K562 (cell line): ENCODE data around the gene TCEANC. TPM values are rescaled to one million over a fixed set of nuclear protein-coding genes. Genes with fewer than 3 reads are reported as not detected.
A peak's percentile ranks its signal among the peaks of the same experiment; 100 is the strongest.

Experiments
- ATAC-seq: fragments of 200-7000 bp; cut with Tn5 transposase; 3 replicates; pipeline ENCODE4 v1.9.1; 2020; ENCODE audit warnings: moderate library complexity
- BruUV-seq: library from RNA; stranded (reverse); fragments of 400-500 nt; replicated peaks from 2 replicates; lab custom pipeline; 2021; lab: Mats Ljungman, UMichigan
- CTCF ChIA-PET: fragments of 300-600 bp; formaldehyde crosslinking; extraction: SDS; loops from one replicate; lab custom pipeline; 2021; ENCODE audit warnings: low intra/inter-chr PET ratio; lab: Yijun Ruan, JAX
- POLR2A ChIA-PET: fragments of 300-600, 350-650 bp; sonication (Branson Sonifier 250); formaldehyde crosslinking; extraction: SDS; loops from one replicate; lab custom pipeline; 2021; ENCODE audit warnings: antibody characterized with exemption, inconsistent platforms; lab: Yijun Ruan, JAX
- DNase-seq, 4 experiments: peaks; one replicate each; pipeline versions ENCODE4 v3.0.0 to v3.0.0-alpha.2; 2011 to 2018; ENCODE audit warnings: low spot score in 3 of 4, mixed read lengths in 3 of 4; ENCODE audit errors: extremely low read depth in 1 of 4
- FAIRE-seq: peaks from 2 replicates; lab custom pipeline; 2011; peaks lifted over from hg19 to GRCh38; lab: Jason Lieb, UNC
- H2AFZ ChIP-seq: 2 replicates; pipeline ENCODE4 v1.6.0; 2011; ENCODE audit warnings: low read depth, low read length, control low read depth, inconsistent platforms
- H3K27ac ChIP-seq: fragments of 200-600 bp; 3 replicates; pipeline ENCODE4 v1.8.0; 2011; ENCODE audit warnings: low read depth, mild to moderate bottlenecking, control low read depth, inconsistent platforms, low read length, moderate library complexity, mixed read lengths; ENCODE audit errors: extremely low read depth
- H3K27me3 ChIP-seq, 2 experiments: fragments of 300-600 bp in 1 of 2; 2 replicates in 1 of 2; 3 replicates in 1 of 2; pipeline versions ENCODE4 v1.6.0 to v1.8.0; 2011; ENCODE audit warnings: inconsistent platforms in 2 of 2, low read length in 2 of 2, mild to moderate bottlenecking in 1 of 2, mixed read lengths in 1 of 2, moderate library complexity in 1 of 2; ENCODE audit not compliant: control insufficient read depth in 2 of 2, insufficient read depth in 2 of 2
- H3K36me3 ChIP-seq: fragments of 300-600 bp; 3 replicates; pipeline ENCODE4 v1.8.0; 2011; ENCODE audit warnings: mild to moderate bottlenecking, low read length, inconsistent platforms; ENCODE audit not compliant: control insufficient read depth, insufficient read depth
- H3K4me1 ChIP-seq, 2 experiments: fragments of 200-600 bp in 1 of 2; replicated peaks in 1 of 2; 2 replicates in 1 of 2; 3 replicates in 1 of 2; pipeline versions ENCODE4 v1.5.1 to v1.8.0; 2011; ENCODE audit warnings: inconsistent platforms in 2 of 2, low read length in 2 of 2, mild to moderate bottlenecking in 1 of 2, mixed read lengths in 1 of 2, moderate library complexity in 1 of 2; ENCODE audit not compliant: control insufficient read depth in 2 of 2, insufficient read depth in 2 of 2
- H3K4me2 ChIP-seq: 2 replicates; pipeline ENCODE4 v1.6.1; 2011; ENCODE audit warnings: low read length, control low read depth, inconsistent platforms, mixed read lengths; ENCODE audit not compliant: insufficient read depth
- H3K4me3 ChIP-seq: fragments of 200-600 bp; sonication (generic), shearing (Covaris generic); 2 replicates; pipeline ENCODE4 v1.5.1; 2016; ENCODE audit warnings: control low read depth, inconsistent platforms
- H3K79me2 ChIP-seq: fragments of 200-600 bp; 3 replicates; pipeline ENCODE4 v1.8.0; 2011; ENCODE audit warnings: low read length, inconsistent platforms; ENCODE audit not compliant: control insufficient read depth, insufficient read depth
- H3K9ac ChIP-seq, 2 experiments: 2 replicates each; pipeline versions ENCODE4 v1.6.0 to v1.6.1; 2011; ENCODE audit warnings: low read depth in 2 of 2, low read length in 2 of 2, control low read depth in 1 of 2, inconsistent platforms in 1 of 2, mild to moderate bottlenecking in 1 of 2, mixed read lengths in 1 of 2; ENCODE audit not compliant: insufficient read depth in 1 of 2
- H3K9me1 ChIP-seq: one replicate; pipeline ENCODE4 v1.6.0; 2011; ENCODE audit warnings: inconsistent platforms, mild to moderate bottlenecking, low read length, moderate library complexity; ENCODE audit not compliant: control insufficient read depth, insufficient read depth
- H3K9me3 ChIP-seq: replicated peaks from 2 replicates; pipeline ENCODE4 v1.5.1; 2011; ENCODE audit warnings: low read depth, low read length, inconsistent platforms; ENCODE audit not compliant: control insufficient read depth, insufficient read depth
- H4K20me1 ChIP-seq: replicated peaks from 2 replicates; pipeline ENCODE4 v1.6.1; 2011; ENCODE audit warnings: low read length, inconsistent platforms, mixed read lengths; ENCODE audit not compliant: control insufficient read depth, insufficient read depth
- ASH1L ChIP-seq: fragments of 450-650 bp; IDR thresholded peaks from 2 replicates; pipeline ENCODE4 v1.6.1; 2018; ENCODE audit warnings: borderline replicate concordance, mild to moderate bottlenecking, low read depth; ENCODE audit not compliant: partially characterized antibody
- BMI1 ChIP-seq: fragments of 150-350 bp; IDR thresholded peaks from 2 replicates; pipeline ENCODE4 v1.6.1; 2014; ENCODE audit warnings: low read length
- CBFB ChIP-seq: sonication (generic); formaldehyde crosslinking; IDR thresholded peaks from 2 replicates; pipeline ENCODE4 v1.4.0; 2020; ENCODE audit warnings: mild to moderate bottlenecking, missing genetic modification reagents
- CEBPG ChIP-seq, 3 experiments: fragments of 200-800 bp in 1 of 3; sonication (Bioruptor generic) in 1 of 3; sonication (generic) in 1 of 3; formaldehyde crosslinking in 1 of 3; IDR thresholded peaks in 2 of 3; conservative IDR thresholded peaks in 1 of 3; 2 replicates each; pipeline versions ENCODE4 v1.6.1 to v1.8.0; 2016 to 2022; ENCODE audit warnings: missing compliant biosample characterization in 2 of 3, missing genetic modification characterization in 2 of 3, mild to moderate bottlenecking in 1 of 3, missing genetic modification reagents in 1 of 3
- MCM3 ChIP-seq: fragments of 450-650 bp; IDR thresholded peaks from 2 replicates; pipeline ENCODE4 v1.6.1; 2016
- MYBL2 ChIP-seq, 2 experiments: fragments of 450-650 bp in 1 of 2; sonication (generic) in 1 of 2; formaldehyde crosslinking in 1 of 2; IDR thresholded peaks; 2 replicates each; pipeline versions ENCODE4 v1.6.1 to v1.8.1; 2017 to 2022; ENCODE audit warnings: borderline replicate concordance in 1 of 2, inconsistent platforms in 1 of 2, low read depth in 1 of 2, mild to moderate bottlenecking in 1 of 2, missing genetic modification reagents in 1 of 2, moderate library complexity in 1 of 2
- PTRF ChIP-seq: fragments of 450-650 bp; IDR thresholded peaks from 2 replicates; pipeline ENCODE4 v1.6.1; 2016; ENCODE audit warnings: mild to moderate bottlenecking, missing genetic modification characterization, missing compliant biosample characterization
- RAD51 ChIP-seq: fragments of 450-650 bp; IDR thresholded peaks from 2 replicates; pipeline ENCODE4 v1.7.1; 2016; ENCODE audit warnings: low read depth, mild to moderate bottlenecking, borderline replicate concordance
- SNIP1 ChIP-seq: fragments of 450-650 bp; IDR thresholded peaks from 2 replicates; pipeline ENCODE4 v1.7.1; 2017; ENCODE audit warnings: low read depth, mild to moderate bottlenecking
- STAT5A ChIP-seq: IDR thresholded peaks from 2 replicates; pipeline ENCODE4 v1.6.1; 2012; ENCODE audit warnings: low read length, inconsistent platforms, borderline replicate concordance
- ZNF274 ChIP-seq: IDR thresholded peaks from 2 replicates; pipeline ENCODE4 v1.6.1; 2011; ENCODE audit warnings: low read depth, mild to moderate bottlenecking, low read length, moderate library complexity, borderline replicate concordance
- ZNF707 ChIP-seq: fragments of 250-450 bp; sonication (Bioruptor Pico); conservative IDR thresholded peaks from 2 replicates; pipeline ENCODE4 v1.8.0; 2022; ENCODE audit warnings: inconsistent platforms, mild to moderate bottlenecking, moderate library complexity
- WGBS: fragments of 100-300 bp; shearing (Covaris generic); methylation state at CpG from one replicate; pipeline ENCODE4 v1.1.6; 2016; ENCODE audit warnings: low coverage, mixed read lengths; ENCODE audit not compliant: insufficient coverage; ENCODE audit errors: missing lambda C conversion rate; 5-methylcytosine and 5-hydroxymethylcytosine counted together
- in situ Hi-C: fragments of 300-500 bp; cut with MboI; formaldehyde crosslinking; loops from 4 replicates; pipeline ENCODE4 v1.15.0; 2018; ENCODE audit warnings: inconsistent platforms, mixed read lengths
- intact Hi-C: fragments of 100-400 bp; cut with micrococcal nuclease; formaldehyde crosslinking; loops from 2 replicates; pipeline ENCODE4 v1.14.2; 2022
- polyA plus RNA-seq, 8 experiments: library from polyadenylated mRNA; depleted of rRNA in 4 of 8; stranded (reverse) in 5 of 8; unstranded in 3 of 8; fragments of >200 nt; fragmentation: Nextera tagmentation in 2 of 8; fragmentation: Illumina TruSeq in 1 of 8; extraction: Ambion mirVana in 2 of 8; extraction: Trizol in 1 of 8; gene quantifications; 2 replicates each; pipeline versions ENCODE4 v1.2.1 to v1.2.3, GENCODE V29; 2011 to 2014; ENCODE audit warnings: inconsistent platforms in 1 of 8, missing spikeins in 1 of 8
- total RNA-seq, 7 experiments: library from RNA; depleted of rRNA in 6 of 7; stranded (reverse); fragments of >200 nt in 6 of 7; fragmentation: Illumina TruSeq in 2 of 7; extraction: Trizol in 2 of 7; gene quantifications; 2 replicates each; pipeline versions ENCODE4 v1.2.1 to v1.2.3, GENCODE V29; 2011 to 2021; ENCODE audit warnings: low replicate concordance in 1 of 7
- TF ChIP-seq, protein P1 (sequence below), 2 experiments: fragments of 200-800 bp in 1 of 2; sonication (Bioruptor generic) in 1 of 2; sonication (generic) in 1 of 2; formaldehyde crosslinking in 1 of 2; IDR thresholded peaks in 1 of 2; conservative IDR thresholded peaks in 1 of 2; 2 replicates each; pipeline versions ENCODE4 v1.5.0 to v1.6.1; 2016 to 2020; ENCODE audit warnings: missing compliant biosample characterization in 1 of 2, missing genetic modification characterization in 1 of 2, missing genetic modification reagents in 1 of 2
- TF ChIP-seq, protein P2 (sequence below): fragments of 450-650 bp; IDR thresholded peaks from 2 replicates; pipeline ENCODE4 v1.7.1; 2018; ENCODE audit warnings: mild to moderate bottlenecking, low read depth; ENCODE audit not compliant: partially characterized antibody
- TF ChIP-seq, protein P3 (sequence below): fragments of 450-650 bp; IDR thresholded peaks from 2 replicates; pipeline ENCODE4 v1.6.1; 2014; ENCODE audit warnings: low read depth, mild to moderate bottlenecking, moderate library complexity, borderline replicate concordance

The TCEANC gene
- total and polyA plus RNA-seq, 9 of the 15 experiments (the other 6 are each of a cell fraction or from before 2014, with no cell fraction given) = 1.2 to 2.8 (median 2.0) TPM

DNA sequence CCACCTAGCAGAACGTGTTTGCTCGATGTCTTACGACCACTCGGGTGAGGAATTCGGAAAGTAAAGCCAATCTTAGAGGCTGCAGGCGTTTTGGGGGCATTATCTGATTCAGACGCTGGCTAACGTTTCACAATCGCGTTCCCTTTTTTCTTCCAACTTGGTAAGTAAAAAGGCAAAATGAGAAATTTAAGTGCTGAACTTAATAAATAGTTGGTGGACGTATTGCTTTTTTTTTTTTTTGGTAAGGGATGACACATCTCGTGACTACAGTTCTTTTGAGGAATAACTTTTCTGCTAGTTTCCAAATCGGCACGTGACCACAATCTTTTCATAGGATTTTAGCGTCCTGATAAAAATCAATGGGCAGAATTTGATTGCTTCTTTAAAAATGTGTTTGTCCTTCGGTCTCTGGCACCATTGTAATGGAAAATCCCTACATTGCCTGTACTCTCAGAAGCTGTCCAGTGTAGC, 36.8 kb downstream of the TCEANC start:
- ATAC-seq = peak; percentile 1; the same call in 2 of the 3 replicates
- BruUV-seq = TSS peak; percentile 51
- intact Hi-C loops (loop anchor here (1.0 to 2.0 kb wide), 2 partner anchors 20 to 31 kb away; no protein-coding TSS in a partner anchor), in situ Hi-C loops (no loop called here)
- Histone ChIP-seq H3K9ac (peak overlapping the region; percentile 92; a peak in 3 of 4 replicates), H3K36me3 (peaks cover 9% of the 10 kb centered on the region; the same call in 1 of the 3 replicates), H3K4me1 (peaks cover 6 to 24% of the 10 kb centered on the region in 2 experiments; a peak in 3 of 5 replicates), H4K20me1 (peaks cover 12% of the 10 kb centered on the region; the same call in 1 of the 2 replicates), H3K4me3 (peak overlapping the region; percentile 95), H3K4me2 (peak overlapping the region; percentile 89), H3K27ac (peak overlapping the region; percentile 93), H3K9me1 (no peaks in the 10 kb centered on the region), H3K79me2 (peaks cover 56% of the 10 kb centered on the region), H2AFZ (peak overlapping the region; percentile 97), H3K9me3 (no peaks in the 10 kb centered on the region), H3K27me3 (no peaks in the 10 kb centered on the region)
- WGBS = under 1% methylated on average over 16 of the region's 16 CpGs
- DNase-seq = peak in 1 of 4 experiments; percentile 42
- no peak for FAIRE-seq
- ChIA-PET CTCF (no interaction called here), POLR2A (interaction anchor here (1.1 kb wide), 1 partner anchor 10 kb away, joined by 4 read pairs; no protein-coding TSS in a partner anchor)
- no peak for TF ChIP-seq ZNF274
- TF ChIP-seq, protein P1, sequence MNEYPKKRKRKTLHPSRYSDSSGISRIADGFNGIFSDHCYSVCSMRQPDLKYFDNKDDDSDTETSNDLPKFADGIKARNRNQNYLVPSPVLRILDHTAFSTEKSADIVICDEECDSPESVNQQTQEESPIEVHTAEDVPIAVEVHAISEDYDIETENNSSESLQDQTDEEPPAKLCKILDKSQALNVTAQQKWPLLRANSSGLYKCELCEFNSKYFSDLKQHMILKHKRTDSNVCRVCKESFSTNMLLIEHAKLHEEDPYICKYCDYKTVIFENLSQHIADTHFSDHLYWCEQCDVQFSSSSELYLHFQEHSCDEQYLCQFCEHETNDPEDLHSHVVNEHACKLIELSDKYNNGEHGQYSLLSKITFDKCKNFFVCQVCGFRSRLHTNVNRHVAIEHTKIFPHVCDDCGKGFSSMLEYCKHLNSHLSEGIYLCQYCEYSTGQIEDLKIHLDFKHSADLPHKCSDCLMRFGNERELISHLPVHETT (CRISPR knock-in tag; conservative IDR thresholded peaks at IDR 0.05 in 1 of 2, IDR thresholded peaks at IDR 0.05 in 1 of 2) = no peak
- TF ChIP-seq BMI1 = no peak
- peak; percentile 54; the same call in 1 of the 2 replicates for TF ChIP-seq RAD51
- TF ChIP-seq MCM3 = no peak
- no peak for TF ChIP-seq CEBPG (CRISPR knock-in tag; IDR thresholded peaks at IDR 0.05)
- peak in 1 of 2 experiments; percentile 43; a peak in 1 of 4 replicates for TF ChIP-seq CEBPG (tag; conservative IDR thresholded peaks at IDR 0.05 in 1 of 2, IDR thresholded peaks at IDR 0.05 in 1 of 2)
- TF ChIP-seq, protein P2, sequence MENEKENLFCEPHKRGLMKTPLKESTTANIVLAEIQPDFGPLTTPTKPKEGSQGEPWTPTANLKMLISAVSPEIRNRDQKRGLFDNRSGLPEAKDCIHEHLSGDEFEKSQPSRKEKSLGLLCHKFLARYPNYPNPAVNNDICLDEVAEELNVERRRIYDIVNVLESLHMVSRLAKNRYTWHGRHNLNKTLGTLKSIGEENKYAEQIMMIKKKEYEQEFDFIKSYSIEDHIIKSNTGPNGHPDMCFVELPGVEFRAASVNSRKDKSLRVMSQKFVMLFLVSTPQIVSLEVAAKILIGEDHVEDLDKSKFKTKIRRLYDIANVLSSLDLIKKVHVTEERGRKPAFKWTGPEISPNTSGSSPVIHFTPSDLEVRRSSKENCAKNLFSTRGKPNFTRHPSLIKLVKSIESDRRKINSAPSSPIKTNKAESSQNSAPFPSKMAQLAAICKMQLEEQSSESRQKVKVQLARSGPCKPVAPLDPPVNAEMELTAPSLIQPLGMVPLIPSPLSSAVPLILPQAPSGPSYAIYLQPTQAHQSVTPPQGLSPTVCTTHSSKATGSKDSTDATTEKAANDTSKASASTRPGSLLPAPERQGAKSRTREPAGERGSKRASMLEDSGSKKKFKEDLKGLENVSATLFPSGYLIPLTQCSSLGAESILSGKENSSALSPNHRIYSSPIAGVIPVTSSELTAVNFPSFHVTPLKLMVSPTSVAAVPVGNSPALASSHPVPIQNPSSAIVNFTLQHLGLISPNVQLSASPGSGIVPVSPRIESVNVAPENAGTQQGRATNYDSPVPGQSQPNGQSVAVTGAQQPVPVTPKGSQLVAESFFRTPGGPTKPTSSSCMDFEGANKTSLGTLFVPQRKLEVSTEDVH = no peak
- TF ChIP-seq STAT5A = no peak
- TF ChIP-seq CBFB = no peak
- no peak for TF ChIP-seq ASH1L
- no peak for TF ChIP-seq PTRF (tag)
- no peak for TF ChIP-seq SNIP1
- no peak for TF ChIP-seq MYBL2 (IDR thresholded peaks at IDR 0.05; ENCODE audit: low read depth)
- TF ChIP-seq MYBL2 (CRISPR knock-in tag; IDR thresholded peaks at IDR 0.05; ENCODE audit: borderline replicate concordance) = no peak
- TF ChIP-seq, protein P3, sequence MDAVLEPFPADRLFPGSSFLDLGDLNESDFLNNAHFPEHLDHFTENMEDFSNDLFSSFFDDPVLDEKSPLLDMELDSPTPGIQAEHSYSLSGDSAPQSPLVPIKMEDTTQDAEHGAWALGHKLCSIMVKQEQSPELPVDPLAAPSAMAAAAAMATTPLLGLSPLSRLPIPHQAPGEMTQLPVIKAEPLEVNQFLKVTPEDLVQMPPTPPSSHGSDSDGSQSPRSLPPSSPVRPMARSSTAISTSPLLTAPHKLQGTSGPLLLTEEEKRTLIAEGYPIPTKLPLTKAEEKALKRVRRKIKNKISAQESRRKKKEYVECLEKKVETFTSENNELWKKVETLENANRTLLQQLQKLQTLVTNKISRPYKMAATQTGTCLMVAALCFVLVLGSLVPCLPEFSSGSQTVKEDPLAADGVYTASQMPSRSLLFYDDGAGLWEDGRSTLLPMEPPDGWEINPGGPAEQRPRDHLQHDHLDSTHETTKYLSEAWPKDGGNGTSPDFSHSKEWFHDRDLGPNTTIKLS = no peak
- TF ChIP-seq ZNF707 (CRISPR knock-in tag) = no peak
